C4-2B (cell line): ENCODE results near the gene KDM4E.
A peak's percentile ranks its signal among the peaks of the same experiment; 100 is the strongest.

ENCODE experiments used
- H3K27ac ChIP-seq: fragments of 450-650 bp; 2 replicates; pipeline ENCODE4 v1.5.1; 2017
- ZFX ChIP-seq: fragments of 450-650 bp; IDR thresholded peaks from 2 replicates; pipeline ENCODE4 v1.6.1; 2017
- TF ChIP-seq, protein P1 (sequence below): fragments of 450-650 bp; conservative IDR thresholded peaks from 2 replicates; pipeline ENCODE4 v1.5.1; 2017; ENCODE audit warnings: mild to moderate bottlenecking

Gene KDM4E

DNA sequence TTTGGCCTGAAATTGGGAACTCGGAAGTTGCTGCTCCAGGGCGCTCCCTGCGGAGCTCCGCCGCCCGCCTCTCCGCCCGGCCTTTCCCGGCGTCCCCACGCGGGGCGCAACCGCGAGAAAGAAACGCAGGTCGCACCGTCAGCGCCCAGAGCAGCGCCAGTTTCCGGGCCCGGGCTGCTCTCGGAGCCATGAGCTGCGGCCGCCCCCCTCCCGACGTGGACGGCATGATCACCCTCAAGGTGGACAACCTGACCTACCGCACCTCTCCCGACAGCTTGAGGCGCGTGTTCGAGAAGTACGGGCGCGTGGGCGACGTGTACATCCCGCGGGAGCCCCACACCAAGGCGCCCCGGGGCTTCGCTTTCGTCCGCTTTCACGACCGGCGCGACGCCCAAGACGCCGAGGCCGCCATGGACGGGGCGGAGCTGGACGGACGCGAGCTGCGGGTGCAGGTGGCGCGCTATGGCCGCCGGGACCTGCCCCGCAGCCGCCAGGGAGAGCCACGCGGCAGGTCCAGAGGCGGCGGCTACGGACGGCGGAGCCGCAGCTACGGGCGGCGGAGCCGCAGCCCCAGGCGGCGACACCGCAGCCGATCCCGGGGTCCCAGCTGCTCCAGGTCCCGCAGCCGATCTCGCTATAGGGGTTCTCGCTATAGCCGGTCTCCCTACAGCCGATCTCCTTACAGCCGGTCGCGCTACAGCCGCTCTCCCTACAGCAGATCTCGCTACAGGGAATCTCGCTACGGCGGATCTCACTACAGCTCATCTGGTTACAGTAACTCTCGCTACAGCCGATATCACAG is 42.2 kb downstream of the KDM4E start:
- TF ChIP-seq ZFX, result peak; percentile 44
- TF ChIP-seq, protein P1, sequence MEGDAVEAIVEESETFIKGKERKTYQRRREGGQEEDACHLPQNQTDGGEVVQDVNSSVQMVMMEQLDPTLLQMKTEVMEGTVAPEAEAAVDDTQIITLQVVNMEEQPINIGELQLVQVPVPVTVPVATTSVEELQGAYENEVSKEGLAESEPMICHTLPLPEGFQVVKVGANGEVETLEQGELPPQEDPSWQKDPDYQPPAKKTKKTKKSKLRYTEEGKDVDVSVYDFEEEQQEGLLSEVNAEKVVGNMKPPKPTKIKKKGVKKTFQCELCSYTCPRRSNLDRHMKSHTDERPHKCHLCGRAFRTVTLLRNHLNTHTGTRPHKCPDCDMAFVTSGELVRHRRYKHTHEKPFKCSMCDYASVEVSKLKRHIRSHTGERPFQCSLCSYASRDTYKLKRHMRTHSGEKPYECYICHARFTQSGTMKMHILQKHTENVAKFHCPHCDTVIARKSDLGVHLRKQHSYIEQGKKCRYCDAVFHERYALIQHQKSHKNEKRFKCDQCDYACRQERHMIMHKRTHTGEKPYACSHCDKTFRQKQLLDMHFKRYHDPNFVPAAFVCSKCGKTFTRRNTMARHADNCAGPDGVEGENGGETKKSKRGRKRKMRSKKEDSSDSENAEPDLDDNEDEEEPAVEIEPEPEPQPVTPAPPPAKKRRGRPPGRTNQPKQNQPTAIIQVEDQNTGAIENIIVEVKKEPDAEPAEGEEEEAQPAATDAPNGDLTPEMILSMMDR, result peak; percentile 74
- H3K27ac ChIP-seq, result peak overlapping the region; percentile 88

GRCh38 chr11:95067841-95068219 is 42.8 kb downstream of the KDM4E start:
- TF ChIP-seq, protein P1, result no peak
- TF ChIP-seq ZFX, result no peak
- H3K27ac ChIP-seq, result peak overlapping the region; percentile 88

DNA sequence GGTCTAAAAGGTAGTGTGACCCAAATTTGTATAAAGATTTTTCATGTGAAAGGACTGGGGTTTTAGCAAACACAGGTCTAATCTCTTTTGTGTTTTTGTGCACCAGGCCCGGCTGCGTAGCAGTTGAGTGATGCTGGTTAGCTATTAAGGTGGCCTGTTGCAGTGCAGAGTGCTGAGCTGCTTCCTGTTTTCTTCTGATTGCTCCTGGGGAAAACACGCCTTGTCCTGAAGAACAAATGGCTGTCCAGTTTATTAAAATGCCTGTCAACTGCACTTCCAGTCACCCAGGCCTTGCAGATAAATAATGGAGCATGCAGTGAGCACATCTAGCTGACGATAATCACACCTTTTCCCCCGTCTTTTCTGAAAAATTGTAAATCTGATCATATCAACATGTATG is 43.5 kb downstream of the KDM4E start:
- H3K27ac ChIP-seq, result peak overlapping the region; percentile 88; the same call in 1 of the 2 replicates
- TF ChIP-seq, protein P1, result no peak
- TF ChIP-seq ZFX, result peak; percentile 35

DNA sequence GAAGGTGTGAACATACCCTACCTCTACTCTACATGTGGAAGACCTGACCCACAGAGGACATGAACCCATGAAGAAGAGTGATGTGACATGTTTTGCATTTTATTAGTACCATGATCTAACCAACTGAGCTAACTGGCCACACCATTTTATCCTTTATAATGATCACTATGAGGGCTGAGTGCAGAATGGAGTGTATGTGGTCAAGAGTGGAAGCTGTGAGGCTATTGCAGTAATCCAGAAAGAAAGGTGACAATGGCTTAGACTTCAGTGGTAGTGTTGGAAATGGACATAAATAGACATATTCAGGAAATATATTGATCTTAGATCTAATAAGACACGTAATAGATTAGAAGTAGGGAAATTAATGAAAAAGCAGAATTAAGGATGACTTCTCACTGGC is 45.4 kb downstream of the KDM4E start:
- TF ChIP-seq, protein P1, result no peak
- TF ChIP-seq ZFX, result no peak
- no peak overlapping the region for H3K27ac ChIP-seq

DNA sequence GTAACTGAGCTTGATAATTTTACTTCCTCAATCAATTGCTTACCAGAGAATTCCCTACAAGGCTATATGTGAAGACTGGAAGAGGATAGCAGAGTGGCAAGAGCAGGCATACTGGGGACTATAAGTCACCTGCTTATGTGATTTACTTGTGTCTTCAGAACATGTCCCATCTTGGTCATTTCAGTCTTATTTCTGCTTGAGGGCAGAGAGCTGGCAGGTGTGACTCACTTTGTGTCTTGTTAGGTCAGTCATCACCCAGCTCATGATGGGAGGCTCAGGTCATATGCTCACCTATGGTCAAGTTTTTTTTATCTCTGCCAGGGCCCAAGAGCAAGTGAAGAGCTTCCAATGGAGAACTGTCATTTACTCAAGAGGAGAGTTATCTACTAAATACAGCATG is 47.9 kb downstream of the KDM4E start:
- no peak for TF ChIP-seq ZFX
- TF ChIP-seq, protein P1, result no peak
- H3K27ac ChIP-seq, result no peak overlapping the region; the same call in 1 of the 2 replicates

- no peak for TF ChIP-seq ZFX
- TF ChIP-seq, protein P1, result no peak
- peak overlapping the region; percentile 84 for H3K27ac ChIP-seq
These were observed 49.9 kb downstream of the KDM4E start for GRCh38 chr11:95074792-95075563.

DNA sequence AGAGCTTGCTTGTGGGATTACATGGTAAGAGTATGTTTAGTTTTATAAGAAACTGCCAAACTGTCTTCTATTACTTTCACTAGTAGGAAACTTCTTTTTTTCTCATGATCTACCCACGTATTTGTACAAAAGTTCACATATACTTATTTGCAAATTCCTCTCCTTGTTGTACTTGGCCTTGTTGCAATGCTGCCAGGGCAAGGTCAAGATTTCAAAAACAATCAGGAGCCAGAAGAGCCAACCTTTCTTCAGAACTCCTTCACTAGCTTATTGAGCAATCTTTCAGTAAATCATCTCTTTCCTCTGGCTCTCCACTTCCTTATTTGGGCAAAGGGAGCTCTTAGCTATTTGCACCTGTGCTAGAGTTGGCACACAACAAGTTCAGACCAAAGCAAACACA is 51.4 kb downstream of the KDM4E start:
- H3K27ac ChIP-seq, result no peak overlapping the region
- TF ChIP-seq ZFX, result no peak
- TF ChIP-seq, protein P1, result no peak
